Cardiac septum (tissue), 1 donor: ENCODE measurements around the gene HOXB6. TPM values are rescaled to one million over a fixed set of nuclear protein-coding genes. Genes with fewer than 3 reads are reported as not detected.

ENCODE experiments used
- DNase-seq: peaks from one replicate; pipeline ENCODE4 v3.0.0-alpha.2; 2020; ENCODE audit warnings: low spot score
- intact Hi-C: fragments of 100-400 bp; cut with DNase I; formaldehyde crosslinking; loops from one replicate; pipeline ENCODE4 v1.14.0; 2022
- total RNA-seq: library from RNA; stranded (reverse); fragmentation: NEBNext Ultra II Directional; extraction: Animal tissue kit (Norgen Biotek cat#: 25700); gene quantifications from one replicate; pipeline ENCODE4 v1.2.1, GENCODE V29; 2021
- donor health status: DM: no; HTN: no; CAD: no.

Gene HOXB6
- total RNA-seq, 1 donor from 2014 or later, result 0.92 TPM

- DNase-seq, result no peak
- intact Hi-C loops, result no loop called here
Observed at GRCh38 chr17:48575673-48576478, 28.9 kb downstream of the HOXB6 start.

GRCh38 chr17:48575066-48575582, 29.7 kb downstream of the HOXB6 start:
- DNase-seq, result no peak
- intact Hi-C loops, result no loop called here

- DNase-seq, result no peak
- intact Hi-C loops, result no loop called here
Observed at GRCh38 chr17:48574505-48575065, 30.2 kb downstream of the HOXB6 start.

- no peak for DNase-seq
- intact Hi-C loops, result no loop called here
Observed at GRCh38 chr17:48571826-48572417, 32.9 kb downstream of the HOXB6 start.

- intact Hi-C loops, result no loop called here
Observed at GRCh38 chr17:48571024-48571818, 33.6 kb downstream of the HOXB6 start.

GRCh38 chr17:48570325-48571023, 34.3 kb downstream of the HOXB6 start:
- intact Hi-C loops, result no loop called here
- DNase-seq, result no peak

More at GRCh38 chr17:48571024-48571818, 33.6 kb downstream of the HOXB6 start:
- no peak for DNase-seq

GRCh38 chr17:48569674-48570324, 35.0 kb downstream of the HOXB6 start:
- no peak for DNase-seq
- intact Hi-C loops, result no loop called here

- no peak for DNase-seq
- intact Hi-C loops, result no loop called here
Observed at GRCh38 chr17:48569240-48569582, 35.6 kb downstream of the HOXB6 start.

- no peak for DNase-seq
- intact Hi-C loops, result no loop called here
Observed at GRCh38 chr17:48568499-48569239, 36.1 kb downstream of the HOXB6 start.

GRCh38 chr17:48567646-48568354, 37.0 kb downstream of the HOXB6 start:
- intact Hi-C loops, result no loop called here
- no peak for DNase-seq

- no peak for DNase-seq
- intact Hi-C loops, result no loop called here
Observed at GRCh38 chr17:48567209-48567608, 37.6 kb downstream of the HOXB6 start.

- DNase-seq, result no peak
- intact Hi-C loops, result no loop called here
Observed at GRCh38 chr17:48566717-48567116, 38.1 kb downstream of the HOXB6 start.

GRCh38 chr17:48565925-48566710, 38.7 kb downstream of the HOXB6 start:
- intact Hi-C loops, result no loop called here
- DNase-seq, result no peak

- DNase-seq, result no peak
- intact Hi-C loops, result no loop called here
Observed at GRCh38 chr17:48565022-48565554, 39.7 kb downstream of the HOXB6 start.

- no peak for DNase-seq
- intact Hi-C loops, result no loop called here
Observed at GRCh38 chr17:48564188-48565021, 40.4 kb downstream of the HOXB6 start.

GRCh38 chr17:48563867-48564187, 41.0 kb downstream of the HOXB6 start:
- DNase-seq, result no peak
- intact Hi-C loops, result no loop called here
